ENCODE data around the gene TMEM215. TPM values are rescaled to one million over a fixed set of nuclear protein-coding genes. Genes with fewer than 3 reads are reported as not detected.

The TMEM215 gene
- polyA plus RNA-seq, 2 of the 4 experiments (the other 2 are of a cell fraction), result 0.03 TPM; not detected in 1

- 90% methylated on average over 2 of the region's 2 CpGs for WGBS (ENCODE audit: missing lambda C conversion rate)
- ATAC-seq (no peak), FAIRE-seq (no peak), DNase-seq (ENCODE audit: low read depth in 1 of 2, low spot score in 1 of 2) (no peak)
- CTCF ChIA-PET, result no interaction called here
- no peak for TF ChIP-seq RARB (CRISPR knock-in tag; IDR thresholded peaks at IDR 0.05)
- no peak for TF ChIP-seq RNF2 (IDR thresholded peaks at IDR 0.05; ENCODE audit: borderline replicate concordance, low read depth)
- TF ChIP-seq MAZ (IDR thresholded peaks at IDR 0.05; ENCODE audit: borderline replicate concordance, low read depth, low read length), result no peak
- TF ChIP-seq RFX5 (IDR thresholded peaks at IDR 0.05), result no peak
- TF ChIP-seq NPAS2 (CRISPR knock-in tag; IDR thresholded peaks at IDR 0.05; ENCODE audit: borderline replicate concordance), result no peak
- no peak for TF ChIP-seq CHD2 (IDR thresholded peaks at IDR 0.05; ENCODE audit: low read length, partially characterized antibody)
- Histone ChIP-seq H3K9me3 (no peaks in the 10 kb centered on the region), H3K27ac (no peak overlapping the region), H3K4me2 (no peak overlapping the region), H3K4me1 (no peaks in the 10 kb centered on the region), H3K4me3 (no peak overlapping the region)
- POLR2A ChIA-PET, result no interaction called here
Observed at GRCh38 chr9:32825203-32825602, 41.9 kb downstream of the TMEM215 start.

GRCh38 chr9:32828861-32829260 is 45.5 kb downstream of the TMEM215 start:
- no peak for DNase-seq (ENCODE audit: low read depth in 1 of 2, low spot score in 1 of 2)
- TF ChIP-seq NPAS2 (CRISPR knock-in tag; IDR thresholded peaks at IDR 0.05; ENCODE audit: borderline replicate concordance), result no peak
- TF ChIP-seq SREBF2 (IDR thresholded peaks at IDR 0.05), result no peak
- TF ChIP-seq HOXB5 (CRISPR knock-in tag; IDR thresholded peaks at IDR 0.05), result no peak
- TF ChIP-seq CEBPB (IDR thresholded peaks at IDR 0.05), result no peak
- no peak for TF ChIP-seq NR3C1 (IDR thresholded peaks at IDR 0.05)
- TF ChIP-seq, protein P1, sequence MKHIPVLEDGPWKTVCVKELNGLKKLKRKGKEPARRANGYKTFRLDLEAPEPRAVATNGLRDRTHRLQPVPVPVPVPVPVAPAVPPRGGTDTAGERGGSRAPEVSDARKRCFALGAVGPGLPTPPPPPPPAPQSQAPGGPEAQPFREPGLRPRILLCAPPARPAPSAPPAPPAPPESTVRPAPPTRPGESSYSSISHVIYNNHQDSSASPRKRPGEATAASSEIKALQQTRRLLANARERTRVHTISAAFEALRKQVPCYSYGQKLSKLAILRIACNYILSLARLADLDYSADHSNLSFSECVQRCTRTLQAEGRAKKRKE (CRISPR knock-in tag; IDR thresholded peaks at IDR 0.05; ENCODE audit: low read depth), result no peak
- no peak for TF ChIP-seq HOXB13 (CRISPR knock-in tag; IDR thresholded peaks at IDR 0.05; ENCODE audit: low read depth)
- no peak for TF ChIP-seq RCOR1 (IDR thresholded peaks at IDR 0.05; ENCODE audit: low read depth, low read length)
- TF ChIP-seq, protein P2, sequence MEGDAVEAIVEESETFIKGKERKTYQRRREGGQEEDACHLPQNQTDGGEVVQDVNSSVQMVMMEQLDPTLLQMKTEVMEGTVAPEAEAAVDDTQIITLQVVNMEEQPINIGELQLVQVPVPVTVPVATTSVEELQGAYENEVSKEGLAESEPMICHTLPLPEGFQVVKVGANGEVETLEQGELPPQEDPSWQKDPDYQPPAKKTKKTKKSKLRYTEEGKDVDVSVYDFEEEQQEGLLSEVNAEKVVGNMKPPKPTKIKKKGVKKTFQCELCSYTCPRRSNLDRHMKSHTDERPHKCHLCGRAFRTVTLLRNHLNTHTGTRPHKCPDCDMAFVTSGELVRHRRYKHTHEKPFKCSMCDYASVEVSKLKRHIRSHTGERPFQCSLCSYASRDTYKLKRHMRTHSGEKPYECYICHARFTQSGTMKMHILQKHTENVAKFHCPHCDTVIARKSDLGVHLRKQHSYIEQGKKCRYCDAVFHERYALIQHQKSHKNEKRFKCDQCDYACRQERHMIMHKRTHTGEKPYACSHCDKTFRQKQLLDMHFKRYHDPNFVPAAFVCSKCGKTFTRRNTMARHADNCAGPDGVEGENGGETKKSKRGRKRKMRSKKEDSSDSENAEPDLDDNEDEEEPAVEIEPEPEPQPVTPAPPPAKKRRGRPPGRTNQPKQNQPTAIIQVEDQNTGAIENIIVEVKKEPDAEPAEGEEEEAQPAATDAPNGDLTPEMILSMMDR (IDR thresholded peaks at IDR 0.05), result no peak
- no peak for TF ChIP-seq HOXA7 (CRISPR knock-in tag; IDR thresholded peaks at IDR 0.05)
- POLR2A ChIA-PET, result no interaction called here
- H3K4me1 ChIP-seq, result no peaks in the 10 kb centered on the region
- 45% methylated on average over 5 of the region's 5 CpGs for WGBS (ENCODE audit: missing lambda C conversion rate)
- CTCF ChIA-PET, result interaction anchor here (0.6 to 0.8 kb wide), 2 partner anchors 123 to 139 kb away, joined by 3 to 4 read pairs; no protein-coding TSS in a partner anchor
- H3K4me3 ChIP-seq, result no peak overlapping the region
- no peak for ATAC-seq
- H3K27ac ChIP-seq, result no peak overlapping the region
- no peak for FAIRE-seq
- H3K4me2 ChIP-seq, result no peak overlapping the region
- H3K9me3 ChIP-seq, result no peaks in the 10 kb centered on the region

DNA sequence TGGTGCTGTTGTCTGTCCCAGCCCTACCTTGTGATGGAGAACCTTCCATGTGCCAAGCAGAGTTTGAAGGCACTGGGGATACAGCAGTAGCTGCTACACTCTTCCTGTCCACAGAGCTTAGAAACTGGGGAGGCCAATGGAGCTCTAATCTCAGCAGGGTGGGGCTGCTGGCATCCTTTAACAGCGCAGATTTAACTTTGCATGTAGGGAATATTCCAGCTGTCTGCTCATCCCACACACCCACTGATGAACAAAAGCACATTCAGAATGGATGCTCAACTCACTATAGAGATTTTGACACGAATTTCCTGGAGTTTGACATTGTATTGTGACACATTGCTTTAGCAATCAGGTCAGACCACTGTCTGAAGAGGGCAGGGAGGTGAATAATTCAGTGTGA is 49.0 kb downstream of the TMEM215 start:
- H3K4me2 ChIP-seq, result no peak overlapping the region
- TF ChIP-seq RAD21 (conservative IDR thresholded peaks at IDR 0.05 in 1 of 2, IDR thresholded peaks at IDR 0.05 in 1 of 2), result no peak
- no peak for TF ChIP-seq HDAC2 (IDR thresholded peaks at IDR 0.05)
- no peak for TF ChIP-seq CBX2 (IDR thresholded peaks at IDR 0.05; ENCODE audit: borderline replicate concordance, low read depth)
- TF ChIP-seq, protein P3, sequence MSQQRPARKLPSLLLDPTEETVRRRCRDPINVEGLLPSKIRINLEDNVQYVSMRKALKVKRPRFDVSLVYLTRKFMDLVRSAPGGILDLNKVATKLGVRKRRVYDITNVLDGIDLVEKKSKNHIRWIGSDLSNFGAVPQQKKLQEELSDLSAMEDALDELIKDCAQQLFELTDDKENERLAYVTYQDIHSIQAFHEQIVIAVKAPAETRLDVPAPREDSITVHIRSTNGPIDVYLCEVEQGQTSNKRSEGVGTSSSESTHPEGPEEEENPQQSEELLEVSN (IDR thresholded peaks at IDR 0.05; ENCODE audit: borderline replicate concordance, low read depth), result no peak
- no peak for TF ChIP-seq HES2 (IDR thresholded peaks at IDR 0.05)
- TF ChIP-seq JUNB (IDR thresholded peaks at IDR 0.05), result no peak
- TF ChIP-seq PHF8 (IDR thresholded peaks at IDR 0.05; ENCODE audit: borderline replicate concordance, low read depth), result no peak
- TF ChIP-seq EP300 (IDR thresholded peaks at IDR 0.05), result no peak
- TF ChIP-seq BCL3 (IDR thresholded peaks at IDR 0.05), result no peak
- TF ChIP-seq TP53 (CRISPR knock-in tag; IDR thresholded peaks at IDR 0.05), result no peak
- no peak for TF ChIP-seq MYC (IDR thresholded peaks at IDR 0.05; ENCODE audit: borderline replicate concordance, low read length)
- TF ChIP-seq BHLHE40 (IDR thresholded peaks at IDR 0.05; ENCODE audit: low read depth, low read length), result no peak
- no peak for TF ChIP-seq HOXB13 (CRISPR knock-in tag; IDR thresholded peaks at IDR 0.05; ENCODE audit: low read depth)
- TF ChIP-seq POLR2A (IDR thresholded peaks at IDR 0.05; ENCODE audit: low read length), result no peak
- TF ChIP-seq ESRRA (IDR thresholded peaks at IDR 0.05; ENCODE audit: borderline replicate concordance, low read length), result no peak
- no peak for TF ChIP-seq MAFK (IDR thresholded peaks at IDR 0.05; ENCODE audit: partially characterized antibody)
- TF ChIP-seq HEYL (CRISPR knock-in tag; IDR thresholded peaks at IDR 0.05), result no peak
- TF ChIP-seq RNF2 (IDR thresholded peaks at IDR 0.05; ENCODE audit: borderline replicate concordance, low read depth), result no peak
- ChIA-PET POLR2A (interaction anchor here (0.6 kb wide), 1 partner anchor 128 kb away, joined by 6 read pairs; no protein-coding TSS in a partner anchor), CTCF (interaction anchor here (1.0 kb wide), 1 partner anchor 251 kb away, joined by 3 read pairs; no protein-coding TSS in a partner anchor)
- ATAC-seq (no peak), FAIRE-seq (no peak), DNase-seq (ENCODE audit: low read depth in 1 of 2, low spot score in 1 of 2) (no peak)
- 9% methylated on average over 2 of the region's 2 CpGs for WGBS (ENCODE audit: missing lambda C conversion rate)
- H3K9me3 ChIP-seq, result no peaks in the 10 kb centered on the region
- no peak overlapping the region for H3K27ac ChIP-seq
- H3K4me3 ChIP-seq, result no peak overlapping the region
- no peaks in the 10 kb centered on the region for H3K4me1 ChIP-seq
